Upper lobe of right lung (tissue), 1 donor: Measurements from ENCODE around the gene LAMA4. TPM values are rescaled to one million over a fixed set of nuclear protein-coding genes. Genes with fewer than 3 reads are reported as not detected.

Experiments used
- ATAC-seq: fragments of 200-7000 bp; cut with Tn5 transposase; one replicate; pipeline ENCODE4 v1.9.1; 2020; ENCODE audit warnings: mild to moderate bottlenecking, moderate library complexity
- DNase-seq: peaks from one replicate; pipeline ENCODE4 v3.0.0-alpha.2; 2020
- H3K27ac ChIP-seq: fragments of 200-600 bp; one replicate; pipeline ENCODE4 v1.8.0; 2022
- H3K27me3 ChIP-seq: fragments of 200-600 bp; one replicate; pipeline ENCODE4 v1.8.0; 2022; ENCODE audit warnings: mild to moderate bottlenecking
- H3K36me3 ChIP-seq: fragments of 200-600 bp; one replicate; pipeline ENCODE4 v1.8.0; 2022
- H3K4me1 ChIP-seq: fragments of 200-600 bp; one replicate; pipeline ENCODE4 v1.8.0; 2022
- H3K4me3 ChIP-seq: fragments of 200-600 bp; one replicate; pipeline ENCODE4 v1.8.0; 2022; ENCODE audit warnings: mild to moderate bottlenecking
- H3K9me3 ChIP-seq: fragments of 200-600 bp; one replicate; pipeline ENCODE4 v1.8.0; 2022
- intact Hi-C: fragments of 100-400 bp; cut with DNase I; formaldehyde crosslinking; loops from one replicate; pipeline ENCODE4 v1.11.0; 2022
- total RNA-seq: library from RNA; stranded (reverse); fragmentation: NEBNext Ultra II Directional; extraction: Animal tissue kit (Norgen Biotek cat#: 25700); gene quantifications from one replicate; pipeline ENCODE4 v1.2.1, GENCODE V29; 2021
- TF ChIP-seq, protein P1 (sequence below): fragments of 200-600 bp; IDR thresholded peaks from one replicate; pipeline ENCODE4 v1.8.0; 2022; ENCODE audit warnings: antibody characterized with exemption
- donor health status: DM: no; HTN: yes; CAD: no; lungs with severe emphysema.

The LAMA4 gene
- total RNA-seq, 1 donor from 2014 or later: 134 TPM

DNA sequence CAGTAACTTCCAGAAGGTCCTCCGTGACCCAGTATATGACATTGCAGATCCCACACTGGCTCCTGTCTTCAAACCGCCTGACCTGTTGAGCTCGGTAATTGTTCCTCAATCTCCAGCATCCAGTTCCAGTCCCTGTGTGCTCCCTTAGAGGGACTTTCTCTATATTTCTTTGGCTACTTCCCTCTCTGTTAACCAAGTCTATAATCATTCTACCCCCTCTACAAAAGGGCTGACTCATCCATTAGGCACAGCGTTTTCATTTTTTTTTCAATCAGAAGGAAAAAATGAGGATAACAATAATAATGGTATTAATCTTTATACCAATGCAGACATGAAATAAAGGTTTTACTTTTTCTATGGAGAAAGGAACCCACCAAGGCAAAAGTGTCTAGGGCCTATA, 97.7 kb downstream of the LAMA4 start:
- no peak for ATAC-seq
- intact Hi-C loops: no loop called here
- H3K27ac ChIP-seq: peak overlapping the region; percentile 7

DNA sequence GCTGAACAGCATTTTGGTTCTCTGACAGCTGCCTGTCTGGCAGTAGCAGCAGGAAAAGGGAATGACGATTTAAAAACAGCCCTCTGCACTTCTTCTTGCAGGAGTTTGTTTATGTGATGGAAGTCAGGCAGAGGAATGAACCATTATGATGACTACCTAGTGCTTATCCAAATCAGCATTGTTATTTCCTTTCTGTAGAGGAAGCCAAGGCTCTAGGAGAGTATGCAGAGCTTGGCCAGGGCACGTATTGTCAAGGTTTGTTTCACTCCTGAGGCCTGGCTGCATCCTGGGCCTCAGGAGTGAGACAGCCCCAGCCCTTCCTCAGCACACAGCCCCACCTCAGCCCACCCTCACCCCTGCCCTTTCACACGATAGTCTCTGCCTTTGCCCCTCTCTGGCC, 98.5 kb downstream of the LAMA4 start:
- H3K27me3 ChIP-seq: no peaks in the 10 kb centered on the region
- TF ChIP-seq, protein P1, sequence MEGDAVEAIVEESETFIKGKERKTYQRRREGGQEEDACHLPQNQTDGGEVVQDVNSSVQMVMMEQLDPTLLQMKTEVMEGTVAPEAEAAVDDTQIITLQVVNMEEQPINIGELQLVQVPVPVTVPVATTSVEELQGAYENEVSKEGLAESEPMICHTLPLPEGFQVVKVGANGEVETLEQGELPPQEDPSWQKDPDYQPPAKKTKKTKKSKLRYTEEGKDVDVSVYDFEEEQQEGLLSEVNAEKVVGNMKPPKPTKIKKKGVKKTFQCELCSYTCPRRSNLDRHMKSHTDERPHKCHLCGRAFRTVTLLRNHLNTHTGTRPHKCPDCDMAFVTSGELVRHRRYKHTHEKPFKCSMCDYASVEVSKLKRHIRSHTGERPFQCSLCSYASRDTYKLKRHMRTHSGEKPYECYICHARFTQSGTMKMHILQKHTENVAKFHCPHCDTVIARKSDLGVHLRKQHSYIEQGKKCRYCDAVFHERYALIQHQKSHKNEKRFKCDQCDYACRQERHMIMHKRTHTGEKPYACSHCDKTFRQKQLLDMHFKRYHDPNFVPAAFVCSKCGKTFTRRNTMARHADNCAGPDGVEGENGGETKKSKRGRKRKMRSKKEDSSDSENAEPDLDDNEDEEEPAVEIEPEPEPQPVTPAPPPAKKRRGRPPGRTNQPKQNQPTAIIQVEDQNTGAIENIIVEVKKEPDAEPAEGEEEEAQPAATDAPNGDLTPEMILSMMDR: no peak
- H3K9me3 ChIP-seq: no peaks in the 10 kb centered on the region
- H3K27ac ChIP-seq: peak overlapping the region; percentile 24
- H3K36me3 ChIP-seq: peaks cover 14% of the 10 kb centered on the region
- intact Hi-C loops: no loop called here
- ATAC-seq: peak; percentile 75
- no peak overlapping the region for H3K4me3 ChIP-seq
- DNase-seq: no peak
- H3K4me1 ChIP-seq: peaks cover 3% of the 10 kb centered on the region

More for the DNA sequence above, 97.7 kb downstream of the LAMA4 start:
- DNase-seq: no peak
- TF ChIP-seq, protein P1: no peak
- no peak overlapping the region for H3K4me3 ChIP-seq
- H3K9me3 ChIP-seq: no peaks in the 10 kb centered on the region
- peaks cover 22% of the 10 kb centered on the region for H3K36me3 ChIP-seq
- no peaks in the 10 kb centered on the region for H3K27me3 ChIP-seq
- H3K4me1 ChIP-seq: peaks cover 3% of the 10 kb centered on the region

DNA sequence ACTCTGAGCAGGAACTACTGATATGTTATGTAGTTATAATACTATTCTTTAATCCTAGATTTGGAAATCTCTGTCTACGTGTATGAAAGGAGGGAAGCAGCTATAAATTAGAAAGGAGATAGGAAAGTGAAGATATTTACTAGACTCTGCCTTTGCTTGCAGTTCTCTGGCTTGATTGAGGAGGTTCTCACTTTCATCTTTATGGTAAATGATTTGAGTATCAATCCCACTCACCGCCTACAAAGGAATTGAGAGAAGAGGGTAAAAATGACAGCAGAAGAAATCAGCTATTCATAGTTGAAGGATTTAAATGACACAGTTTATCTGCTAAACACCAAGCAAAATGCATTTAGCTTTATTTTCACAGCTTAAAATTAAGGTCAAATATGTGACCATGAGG, 99.7 kb downstream of the LAMA4 start:
- intact Hi-C loops: no loop called here
- peaks cover 8% of the 10 kb centered on the region for H3K4me1 ChIP-seq
- peaks cover 5% of the 10 kb centered on the region for H3K36me3 ChIP-seq
- no peak for DNase-seq
- no peaks in the 10 kb centered on the region for H3K27me3 ChIP-seq
- ATAC-seq: no peak
- H3K4me3 ChIP-seq: no peak overlapping the region
- no peaks in the 10 kb centered on the region for H3K9me3 ChIP-seq
- TF ChIP-seq, protein P1: no peak
- H3K27ac ChIP-seq: peak overlapping the region; percentile 24

DNA sequence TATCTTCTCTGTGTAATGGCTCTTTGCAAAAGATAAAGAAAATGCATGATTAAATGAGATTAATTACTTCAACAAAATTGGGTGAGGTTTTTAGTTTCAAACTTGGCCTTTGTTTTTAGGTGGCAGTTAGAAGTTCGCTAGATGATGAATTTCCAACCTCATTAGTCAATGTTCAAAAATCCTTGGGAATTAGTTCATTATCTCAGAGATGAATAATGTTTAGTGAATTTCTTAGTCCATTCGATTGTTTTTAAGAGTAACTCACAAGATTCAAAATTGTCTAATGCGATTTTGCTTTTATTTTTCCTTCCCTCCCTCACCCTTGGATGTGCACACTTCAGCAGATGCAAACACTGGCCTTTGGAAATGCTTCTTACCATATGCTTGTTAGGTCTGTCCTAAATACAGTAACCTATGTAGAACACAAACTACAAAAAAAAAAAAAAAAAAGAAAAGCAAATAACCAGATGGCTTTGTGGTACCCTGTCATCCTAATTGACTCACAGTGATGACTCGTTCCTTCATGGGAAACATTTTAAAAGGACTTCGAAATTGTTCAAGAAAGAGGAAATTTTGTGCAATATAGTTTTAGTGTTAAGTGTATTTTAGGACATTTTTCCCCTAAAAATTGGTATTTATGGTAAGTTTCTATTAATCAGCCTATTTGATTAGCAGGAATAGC, 100.3 kb downstream of the LAMA4 start:
- H3K4me3 ChIP-seq: no peak overlapping the region
- H3K27ac ChIP-seq: no peak overlapping the region
- no peaks in the 10 kb centered on the region for H3K27me3 ChIP-seq
- peaks cover 8% of the 10 kb centered on the region for H3K4me1 ChIP-seq
- DNase-seq: no peak
- H3K36me3 ChIP-seq: peaks cover 5% of the 10 kb centered on the region
- no peaks in the 10 kb centered on the region for H3K9me3 ChIP-seq
- intact Hi-C loops: no loop called here
- TF ChIP-seq, protein P1: no peak
- ATAC-seq: no peak

DNA sequence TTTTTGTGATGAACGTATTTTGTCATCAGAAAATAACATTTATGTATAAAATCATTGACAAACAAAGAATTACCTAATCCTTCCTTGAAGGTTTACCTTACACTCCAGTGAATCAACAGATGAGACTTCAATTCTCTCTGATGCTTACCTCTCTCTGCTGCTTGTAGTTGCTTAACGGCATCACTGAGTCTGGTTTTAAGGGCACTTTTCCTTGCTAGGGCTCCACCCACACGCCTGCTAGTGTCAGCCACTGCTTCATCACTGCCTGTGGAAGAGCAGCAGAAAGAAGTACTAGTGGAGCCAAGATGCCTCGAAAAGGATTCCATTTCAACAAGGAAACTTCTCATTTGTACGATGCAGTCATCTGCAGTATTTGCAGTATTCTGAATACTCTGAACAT, 104.0 kb downstream of the LAMA4 start:
- H3K27ac ChIP-seq: peak overlapping the region; percentile 64
- ATAC-seq: no peak

More for the DNA sequence above, 104.0 kb downstream of the LAMA4 start:
- Histone ChIP-seq H3K36me3 (peaks cover 14% of the 10 kb centered on the region), H3K4me3 (no peak overlapping the region), H3K27me3 (no peaks in the 10 kb centered on the region), H3K4me1 (peaks cover 8% of the 10 kb centered on the region), H3K9me3 (no peaks in the 10 kb centered on the region)
- intact Hi-C loops: no loop called here
- TF ChIP-seq, protein P1: no peak
- DNase-seq: no peak
